Loucy (cell line): ENCODE data around the gene GMFB.

Experiments
- H2AFZ ChIP-seq: fragments of 200-600 bp; sonication (generic); 2 replicates; pipeline ENCODE4 v1.6.0; 2016; ENCODE audit warnings: antibody characterized with exemption, mild to moderate bottlenecking, low read length, moderate library complexity
- H3F3A ChIP-seq: fragments of 200-600 bp; 2 replicates; pipeline ENCODE4 v1.6.0; 2016; ENCODE audit warnings: antibody characterized with exemption, low read depth, mild to moderate bottlenecking
- H3K27me3 ChIP-seq: fragments of 200-600 bp; sonication (generic); 2 replicates; pipeline ENCODE4 v1.6.1; 2014; ENCODE audit warnings: low read length, mild to moderate bottlenecking; ENCODE audit not compliant: insufficient read depth, poor library complexity, severe bottlenecking
- H3K36me3 ChIP-seq: fragments of 200-600 bp; sonication (generic); 2 replicates; pipeline ENCODE4 v1.6.1; 2016; ENCODE audit warnings: low read length; ENCODE audit not compliant: insufficient read depth
- H3K4me1 ChIP-seq: fragments of 200-600 bp; sonication (generic); 2 replicates; pipeline ENCODE4 v1.5.1; 2014; ENCODE audit warnings: low read length, mild to moderate bottlenecking; ENCODE audit not compliant: insufficient read depth, poor library complexity, severe bottlenecking
- H3K4me2 ChIP-seq: fragments of 200-600 bp; sonication (generic); 2 replicates; pipeline ENCODE4 v1.6.0; 2014; ENCODE audit warnings: antibody characterized with exemption, low read length, low read depth, mild to moderate bottlenecking; ENCODE audit not compliant: poor library complexity, severe bottlenecking
- H3K4me3 ChIP-seq: fragments of 200-600 bp; sonication (generic); 2 replicates; pipeline ENCODE4 v1.5.1; 2014; ENCODE audit warnings: low read length, mild to moderate bottlenecking, mixed read lengths; ENCODE audit not compliant: poor library complexity, severe bottlenecking
- H3K79me2 ChIP-seq: fragments of 200-600 bp; sonication (generic); 2 replicates; pipeline ENCODE4 v1.6.1; 2014; ENCODE audit warnings: low read length; ENCODE audit not compliant: insufficient read depth
- H3K9ac ChIP-seq: fragments of 200-600 bp; sonication (generic); 2 replicates; pipeline ENCODE4 v1.6.0; 2014; ENCODE audit warnings: mild to moderate bottlenecking, low read depth, low read length, moderate library complexity; ENCODE audit not compliant: poor library complexity, severe bottlenecking
- H3K9me2 ChIP-seq: fragments of 200-600 bp; sonication (generic); replicated peaks from 2 replicates; pipeline ENCODE4 v1.6.1; 2016; ENCODE audit warnings: low read depth, low read length, mixed read lengths
- H3K9me3 ChIP-seq: fragments of 200-600 bp; sonication (generic); 2 replicates; pipeline ENCODE4 v1.6.1; 2014; ENCODE audit warnings: mild to moderate bottlenecking, antibody characterized with exemption, low read length, low read depth; ENCODE audit not compliant: insufficient read depth
- H4K20me1 ChIP-seq: fragments of 200-600 bp; sonication (generic); 2 replicates; pipeline ENCODE4 v1.6.0; 2014; ENCODE audit warnings: antibody characterized with exemption, low read length, mild to moderate bottlenecking; ENCODE audit not compliant: insufficient read depth, poor library complexity, severe bottlenecking
- EZH2phosphoT487 ChIP-seq: fragments of 200-600 bp; IDR thresholded peaks from 2 replicates; pipeline ENCODE4 v1.6.1; 2018; ENCODE audit warnings: antibody characterized with exemption, mild to moderate bottlenecking, moderate library complexity, borderline replicate concordance
- TF ChIP-seq, protein P1 (sequence below): fragments of 200-600 bp; sonication (generic); conservative IDR thresholded peaks from 2 replicates; pipeline ENCODE4 v1.5.1; 2014; ENCODE audit warnings: mild to moderate bottlenecking, antibody characterized with exemption, low read length

Gene GMFB

GRCh38 chr14:54472315-54472714 is 16.5 kb downstream of the GMFB start:
- peaks cover 2% of the 10 kb centered on the region; the same call in 1 of the 2 replicates for H3K9me3 ChIP-seq
- no peaks in the 10 kb centered on the region for H3K27me3 ChIP-seq
- H4K20me1 ChIP-seq, result no peaks in the 10 kb centered on the region
- peaks cover 12% of the 10 kb centered on the region; the same call in 1 of the 2 replicates for H3K36me3 ChIP-seq
- H3K4me3 ChIP-seq, result no peak overlapping the region
- TF ChIP-seq EZH2phosphoT487, result no peak
- TF ChIP-seq, protein P1, sequence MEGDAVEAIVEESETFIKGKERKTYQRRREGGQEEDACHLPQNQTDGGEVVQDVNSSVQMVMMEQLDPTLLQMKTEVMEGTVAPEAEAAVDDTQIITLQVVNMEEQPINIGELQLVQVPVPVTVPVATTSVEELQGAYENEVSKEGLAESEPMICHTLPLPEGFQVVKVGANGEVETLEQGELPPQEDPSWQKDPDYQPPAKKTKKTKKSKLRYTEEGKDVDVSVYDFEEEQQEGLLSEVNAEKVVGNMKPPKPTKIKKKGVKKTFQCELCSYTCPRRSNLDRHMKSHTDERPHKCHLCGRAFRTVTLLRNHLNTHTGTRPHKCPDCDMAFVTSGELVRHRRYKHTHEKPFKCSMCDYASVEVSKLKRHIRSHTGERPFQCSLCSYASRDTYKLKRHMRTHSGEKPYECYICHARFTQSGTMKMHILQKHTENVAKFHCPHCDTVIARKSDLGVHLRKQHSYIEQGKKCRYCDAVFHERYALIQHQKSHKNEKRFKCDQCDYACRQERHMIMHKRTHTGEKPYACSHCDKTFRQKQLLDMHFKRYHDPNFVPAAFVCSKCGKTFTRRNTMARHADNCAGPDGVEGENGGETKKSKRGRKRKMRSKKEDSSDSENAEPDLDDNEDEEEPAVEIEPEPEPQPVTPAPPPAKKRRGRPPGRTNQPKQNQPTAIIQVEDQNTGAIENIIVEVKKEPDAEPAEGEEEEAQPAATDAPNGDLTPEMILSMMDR, result no peak
- no peaks in the 10 kb centered on the region for H3K79me2 ChIP-seq
- H3K4me1 ChIP-seq, result no peaks in the 10 kb centered on the region
- no peak overlapping the region for H3K9ac ChIP-seq
- no peak overlapping the region for H3K4me2 ChIP-seq
- H3K9me2 ChIP-seq, result no peaks in the 10 kb centered on the region
- no peak overlapping the region for H2AFZ ChIP-seq
- H3F3A ChIP-seq, result no peaks in the 10 kb centered on the region

GRCh38 chr14:54471641-54472040 is 17.1 kb downstream of the GMFB start:
- Histone ChIP-seq H3K36me3 (peaks cover 11% of the 10 kb centered on the region; the same call in 1 of the 2 replicates), H3K4me2 (no peak overlapping the region), H4K20me1 (no peaks in the 10 kb centered on the region), H2AFZ (no peak overlapping the region), H3K9me3 (peaks cover 3% of the 10 kb centered on the region; the same call in 1 of the 2 replicates), H3K9me2 (no peaks in the 10 kb centered on the region), H3K79me2 (no peaks in the 10 kb centered on the region), H3K4me3 (no peak overlapping the region), H3F3A (no peaks in the 10 kb centered on the region), H3K4me1 (no peaks in the 10 kb centered on the region), H3K9ac (no peak overlapping the region), H3K27me3 (no peaks in the 10 kb centered on the region)
- TF ChIP-seq EZH2phosphoT487, result no peak
- TF ChIP-seq, protein P1, result no peak

DNA sequence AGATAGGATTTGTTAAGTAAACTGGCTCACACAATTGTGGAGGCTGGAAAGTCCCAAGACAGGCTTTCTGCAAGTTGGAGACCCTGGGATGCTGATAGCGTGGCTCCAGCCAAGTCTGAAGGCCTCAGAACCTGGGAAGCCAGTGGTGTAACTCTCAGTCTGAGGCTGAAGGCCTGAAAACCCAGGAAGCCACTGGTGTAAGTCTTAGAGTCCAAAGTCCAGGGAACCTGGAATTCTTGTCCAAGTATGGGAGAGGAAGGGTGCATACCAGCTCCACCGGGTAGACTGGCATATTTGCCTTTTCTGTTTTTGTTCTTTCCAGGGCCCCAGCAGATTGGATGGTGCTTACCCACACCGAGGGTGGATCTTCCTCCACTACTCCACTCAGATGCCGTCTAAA is 18.1 kb downstream of the GMFB start:
- Histone ChIP-seq H3K9me2 (no peaks in the 10 kb centered on the region), H3K4me2 (no peak overlapping the region), H3K9ac (no peak overlapping the region), H3K27me3 (no peaks in the 10 kb centered on the region), H3K79me2 (no peaks in the 10 kb centered on the region), H3K4me3 (no peak overlapping the region), H3K36me3 (peaks cover 10% of the 10 kb centered on the region; the same call in 1 of the 2 replicates), H3F3A (no peaks in the 10 kb centered on the region), H4K20me1 (no peaks in the 10 kb centered on the region), H3K9me3 (peaks cover 3% of the 10 kb centered on the region; the same call in 1 of the 2 replicates), H3K4me1 (no peaks in the 10 kb centered on the region), H2AFZ (no peak overlapping the region)
- no peak for TF ChIP-seq EZH2phosphoT487
- TF ChIP-seq, protein P1, result no peak
